GM11168 (cell line): ENCODE measurements around the gene L1CAM.

ENCODE experiments used
- in situ Hi-C: fragments of 300-500 bp; cut with MboI; formaldehyde crosslinking; loops from one replicate; pipeline ENCODE4 v1.12.0; 2022; ENCODE audit warnings: low sequenced_read_pairs; ENCODE audit not compliant: unreplicated experiment

L1CAM gene

GRCh38 chrX:153903991-153904957 lies 18.3 kb upstream of the L1CAM start, which contains the start of gene AVPR2:
TSS of gene AVPR2 (plus strand) at chrX:153904673. CDS start at chrX:153905146, 473 bp downstream.
- in situ Hi-C loops, result no loop called here

GRCh38 chrX:153903238-153903980 lies 17.4 kb upstream of the L1CAM start:
- in situ Hi-C loops, result no loop called here

- in situ Hi-C loops, result no loop called here
Measured at GRCh38 chrX:153902385-153902784, 16.4 kb upstream of the L1CAM start.

- in situ Hi-C loops, result no loop called here
Measured at GRCh38 chrX:153901753-153902140, 15.8 kb upstream of the L1CAM start.

- in situ Hi-C loops, result no loop called here
Measured at GRCh38 chrX:153900831-153901752, 15.1 kb upstream of the L1CAM start.

GRCh38 chrX:153897899-153898298 lies 11.9 kb upstream of the L1CAM start:
- in situ Hi-C loops, result no loop called here

GRCh38 chrX:153889123-153889522 lies 3.1 kb upstream of the L1CAM start:
- in situ Hi-C loops, result no loop called here

GRCh38 chrX:153888344-153888743 lies 2.4 kb upstream of the L1CAM start:
- in situ Hi-C loops, result no loop called here

- in situ Hi-C loops, result no loop called here
Measured at GRCh38 chrX:153887385-153887784, 1.4 kb upstream of the L1CAM start.

- in situ Hi-C loops, result no loop called here
Measured at GRCh38 chrX:153886915-153887314, 942 bp upstream of the L1CAM start.

- in situ Hi-C loops, result no loop called here
Measured at GRCh38 chrX:153885208-153885787, 675 bp downstream of the L1CAM start.

GRCh38 chrX:153884590-153884989 lies 1.4 kb downstream of the L1CAM start:
- in situ Hi-C loops, result no loop called here

- in situ Hi-C loops, result no loop called here
Measured at GRCh38 chrX:153884136-153884535, 1.8 kb downstream of the L1CAM start.

- in situ Hi-C loops, result no loop called here
Measured at GRCh38 chrX:153883163-153883843, 2.7 kb downstream of the L1CAM start.

GRCh38 chrX:153882557-153882956 lies 3.4 kb downstream of the L1CAM start:
- in situ Hi-C loops, result no loop called here

- in situ Hi-C loops, result no loop called here
Measured at GRCh38 chrX:153882086-153882498, 3.9 kb downstream of the L1CAM start.

GRCh38 chrX:153881281-153881680 lies 4.7 kb downstream of the L1CAM start:
- in situ Hi-C loops, result no loop called here

- in situ Hi-C loops, result no loop called here
Measured at GRCh38 chrX:153880440-153880815, 5.5 kb downstream of the L1CAM start.

- in situ Hi-C loops, result no loop called here
Measured at GRCh38 chrX:153879741-153880439, 6.1 kb downstream of the L1CAM start.
